HL-60 (cell line): ENCODE results near the gene CPNE2.

Experiments
- CTCF ChIP-seq: IDR thresholded peaks from one replicate; pipeline ENCODE4 v1.5.1; 2011; ENCODE audit warnings: low read length, control low read depth, inconsistent platforms; ENCODE audit not compliant: insufficient read depth
- POLR2AphosphoS5 ChIP-seq: IDR thresholded peaks from 2 replicates; pipeline ENCODE4 v1.6.1; 2012; ENCODE audit warnings: low read depth
- SPI1 ChIP-seq: IDR thresholded peaks from 2 replicates; pipeline ENCODE4 v1.6.1; 2012; ENCODE audit warnings: low read depth, mild to moderate bottlenecking, borderline replicate concordance

GRCh38 chr16:57115168-57115513 is 22.8 kb downstream of the CPNE2 start:
- TF ChIP-seq CTCF (no peak), POLR2AphosphoS5 (no peak), SPI1 (no peak)
